Muscle layer of duodenum (tissue), 2 donors: Measurements from ENCODE around the gene SLC38A3.
"Not testable (repeated sequence)": the region's sequence is repeated elsewhere in the genome, so short reads cannot be mapped to it uniquely, and the experiment has no call there.

Source experiments
- H3K27ac ChIP-seq: one replicate; pipeline ENCODE4 v1.7.0; 2013; ENCODE audit warnings: mild to moderate bottlenecking, low read length
- H3K27me3 ChIP-seq: one replicate; pipeline ENCODE4 v1.7.0; 2013; ENCODE audit warnings: low read depth, mild to moderate bottlenecking, control low read depth, low read length
- H3K36me3 ChIP-seq, 2 donors: one replicate each; pipeline ENCODE4 v1.7.0; 2013; ENCODE audit warnings: low read length in 2 of 2, control low read depth in 1 of 2, mild to moderate bottlenecking in 1 of 2; ENCODE audit not compliant: insufficient read depth in 2 of 2, control insufficient read depth in 1 of 2
- H3K4me1 ChIP-seq, 2 donors: one replicate each; pipeline ENCODE4 v1.7.0; 2013; ENCODE audit warnings: low read length in 2 of 2, mild to moderate bottlenecking in 2 of 2, control low read depth in 1 of 2, moderate library complexity in 1 of 2; ENCODE audit not compliant: insufficient read depth in 2 of 2, control insufficient read depth in 1 of 2
- H3K4me3 ChIP-seq, 2 donors: one replicate each; pipeline ENCODE4 v1.7.0; 2013; ENCODE audit warnings: low read length in 2 of 2, low read depth in 1 of 2, mild to moderate bottlenecking in 1 of 2
- H3K9me3 ChIP-seq, 2 donors: one replicate each; pipeline ENCODE4 v1.7.0; 2013; ENCODE audit warnings: low read length in 2 of 2, control low read depth in 1 of 2, mild to moderate bottlenecking in 1 of 2; ENCODE audit not compliant: control insufficient read depth in 1 of 2
- donor health status: healthy.

The SLC38A3 gene

DNA sequence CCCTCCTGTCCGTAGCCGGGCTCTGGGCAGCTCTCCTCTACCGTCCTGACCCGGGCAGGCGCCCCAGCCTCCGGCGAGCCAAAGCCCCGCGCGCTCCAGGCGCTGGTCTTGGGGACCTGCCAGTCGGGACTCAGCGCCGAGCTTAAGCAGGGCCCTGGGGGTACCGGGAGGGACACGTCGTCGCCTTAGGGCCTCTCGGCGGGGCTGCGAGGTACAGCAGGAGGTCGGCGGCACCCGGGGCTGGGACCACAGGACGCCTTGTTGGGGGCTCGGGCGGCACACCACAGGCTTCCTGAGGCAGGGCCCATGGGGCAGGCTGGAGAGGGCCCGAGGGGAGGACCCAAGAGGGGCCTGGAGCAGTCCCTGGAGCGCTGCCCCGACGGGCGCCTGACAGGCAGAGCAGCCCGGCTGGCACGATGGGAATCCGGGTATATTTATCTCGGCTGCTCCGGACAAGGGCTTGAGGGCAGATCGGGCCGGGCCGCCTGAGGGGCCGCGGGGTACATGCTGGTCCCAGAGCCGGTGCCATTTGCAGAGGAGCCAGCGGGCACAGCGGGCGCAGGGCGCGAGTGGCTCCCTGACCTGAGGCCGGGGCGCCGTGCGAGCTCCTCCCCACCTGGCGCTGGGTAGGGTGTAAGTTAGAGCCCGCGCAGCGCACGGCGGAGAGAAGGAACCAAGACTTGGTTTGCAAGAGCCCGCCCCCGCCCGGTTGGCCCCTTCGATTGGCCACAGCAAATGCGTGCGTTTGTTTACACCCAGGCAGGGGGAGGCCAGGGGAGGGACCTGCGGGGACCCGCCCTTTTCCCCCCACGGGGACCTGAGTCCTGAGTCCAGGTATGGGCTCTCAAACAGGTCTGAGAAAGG is 574 bp downstream of the SLC38A3 start:
- Histone ChIP-seq H3K27ac (no peak overlapping the region), H3K36me3 (no peaks in the 10 kb centered on the region), H3K4me1 (peaks cover 0 to 8% of the 10 kb centered on the region in 2 donors), H3K4me3 (peak overlapping the region in 1 of 2 donors; percentile 59), H3K9me3 (no peaks in the 10 kb centered on the region), H3K27me3 (peaks cover 41% of the 10 kb centered on the region)

- Histone ChIP-seq H3K27me3 (peaks cover 30% of the 10 kb centered on the region), H3K4me3 (no peak overlapping the region), H3K27ac (no peak overlapping the region), H3K9me3 (no peaks in the 10 kb centered on the region), H3K4me1 (peaks cover 0 to 8% of the 10 kb centered on the region in 2 donors), H3K36me3 (no peaks in the 10 kb centered on the region)
Measured at GRCh38 chr3:50207359-50208042, 2.4 kb downstream of the SLC38A3 start.

GRCh38 chr3:50208677-50209344 is 3.7 kb downstream of the SLC38A3 start:
- no peak overlapping the region for H3K4me3 ChIP-seq
- no peaks in the 10 kb centered on the region for H3K9me3 ChIP-seq
- H3K27me3 ChIP-seq, result peaks cover 18% of the 10 kb centered on the region
- H3K4me1 ChIP-seq, result peaks cover 0 to 8% of the 10 kb centered on the region in 2 donors
- H3K36me3 ChIP-seq, result no peaks in the 10 kb centered on the region
- H3K27ac ChIP-seq, result no peak overlapping the region

GRCh38 chr3:50210176-50210509 is 5.1 kb downstream of the SLC38A3 start:
- Histone ChIP-seq H3K9me3 (no peaks in the 10 kb centered on the region), H3K4me3 (no peak overlapping the region), H3K36me3 (no peaks in the 10 kb centered on the region), H3K4me1 (peaks cover 0 to 8% of the 10 kb centered on the region in 2 donors), H3K27ac (no peak overlapping the region), H3K27me3 (peaks cover 9% of the 10 kb centered on the region)

- Histone ChIP-seq H3K27ac (no peak overlapping the region), H3K4me1 (peaks cover 0 to 2% of the 10 kb centered on the region in 2 donors), H3K27me3 (peaks cover 3% of the 10 kb centered on the region), H3K4me3 (no peak overlapping the region), H3K9me3 (no peaks in the 10 kb centered on the region), H3K36me3 (no peaks in the 10 kb centered on the region)
Measured at GRCh38 chr3:50210510-50211367, 5.7 kb downstream of the SLC38A3 start.

DNA sequence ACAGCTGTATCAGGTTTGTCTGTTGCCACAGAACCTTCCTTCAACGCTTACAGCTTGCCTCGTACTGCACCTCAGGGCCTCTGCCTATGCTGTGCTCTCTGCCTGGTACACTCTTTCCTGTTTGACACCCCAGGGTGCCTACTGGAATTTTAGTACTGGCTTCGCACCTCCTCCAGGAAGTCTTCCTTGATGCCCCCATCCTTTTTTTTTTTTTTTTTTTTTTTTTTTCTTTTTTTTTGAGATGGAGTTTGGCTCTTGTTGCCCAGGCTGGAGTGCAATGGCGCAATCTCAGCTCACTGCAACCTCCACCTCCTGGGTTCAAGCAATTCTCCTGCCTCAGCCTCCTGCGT is 6.3 kb downstream of the SLC38A3 start:
- not testable (repeated sequence) for H3K36me3 ChIP-seq, H3K27ac ChIP-seq, H3K27me3 ChIP-seq, H3K4me1 ChIP-seq, H3K9me3 ChIP-seq, H3K4me3 ChIP-seq

- Histone ChIP-seq H3K9me3 (no peaks in the 10 kb centered on the region), H3K4me1 (no peaks in the 10 kb centered on the region), H3K4me3 (no peak overlapping the region), H3K36me3 (no peaks in the 10 kb centered on the region), H3K27ac (no peak overlapping the region), H3K27me3 (no peaks in the 10 kb centered on the region)
Measured at GRCh38 chr3:50211930-50212329, 6.9 kb downstream of the SLC38A3 start.

GRCh38 chr3:50212502-50212901 is 7.4 kb downstream of the SLC38A3 start:
- Histone ChIP-seq H3K36me3 (no peaks in the 10 kb centered on the region), H3K27ac (no peak overlapping the region), H3K27me3 (no peaks in the 10 kb centered on the region), H3K9me3 (no peaks in the 10 kb centered on the region), H3K4me3 (no peak overlapping the region), H3K4me1 (no peaks in the 10 kb centered on the region)

- no peaks in the 10 kb centered on the region for H3K4me1 ChIP-seq
- no peaks in the 10 kb centered on the region for H3K36me3 ChIP-seq
- no peaks in the 10 kb centered on the region for H3K9me3 ChIP-seq
- H3K27ac ChIP-seq, result no peak overlapping the region
- H3K4me3 ChIP-seq, result no peak overlapping the region
- no peaks in the 10 kb centered on the region for H3K27me3 ChIP-seq
Measured at GRCh38 chr3:50212971-50213370, 7.9 kb downstream of the SLC38A3 start.

DNA sequence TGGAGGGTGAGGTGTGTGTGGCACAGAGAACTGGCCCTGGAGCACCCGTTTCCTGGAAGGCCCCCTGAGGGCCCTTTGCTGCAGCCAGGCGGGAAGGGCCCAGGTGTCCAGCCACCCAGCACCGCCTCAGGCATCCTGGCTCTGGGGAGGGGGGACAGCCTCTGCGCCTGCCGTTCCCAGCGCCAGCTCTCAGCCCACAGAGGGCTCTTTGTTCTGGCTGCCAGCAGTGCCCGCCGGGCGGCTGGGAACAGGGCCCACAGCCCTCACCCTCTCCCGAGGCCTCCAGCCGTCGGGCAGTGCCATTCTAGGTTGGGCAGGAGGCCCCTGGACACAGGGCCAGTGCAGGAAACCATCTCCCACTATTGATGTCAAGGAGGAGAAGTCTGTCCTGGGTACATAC is 8.3 kb downstream of the SLC38A3 start:
- Histone ChIP-seq H3K36me3 (no peaks in the 10 kb centered on the region), H3K27ac (no peak overlapping the region), H3K4me1 (no peaks in the 10 kb centered on the region), H3K4me3 (no peak overlapping the region), H3K9me3 (no peaks in the 10 kb centered on the region), H3K27me3 (no peaks in the 10 kb centered on the region)

DNA sequence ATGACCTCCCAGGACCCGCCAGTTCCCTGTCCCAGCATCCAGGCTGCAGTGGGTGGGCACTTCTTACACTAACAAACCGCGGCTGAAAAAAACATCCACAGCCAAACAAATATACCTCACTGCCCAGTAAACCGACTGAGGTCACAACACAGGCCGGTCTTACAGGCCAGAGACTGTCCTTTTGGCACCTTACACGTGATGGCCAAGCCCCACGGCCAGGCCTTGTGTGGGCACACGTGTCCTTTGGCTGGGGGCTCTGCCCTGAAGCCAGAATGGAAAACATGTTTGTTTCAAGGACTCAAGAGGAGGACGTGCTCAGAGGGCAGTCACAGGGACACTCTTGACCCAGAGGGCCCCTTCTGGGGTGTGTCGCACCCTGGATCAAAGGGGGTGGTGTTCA is 9.8 kb downstream of the SLC38A3 start:
- Histone ChIP-seq H3K4me3 (no peak overlapping the region), H3K27ac (no peak overlapping the region)

More for the DNA sequence above, 9.8 kb downstream of the SLC38A3 start:
- no peaks in the 10 kb centered on the region for H3K4me1 ChIP-seq
- no peaks in the 10 kb centered on the region for H3K27me3 ChIP-seq
- H3K36me3 ChIP-seq, result no peaks in the 10 kb centered on the region
- H3K9me3 ChIP-seq, result no peaks in the 10 kb centered on the region
